Measurements from ENCODE around the gene PRKCB.
"Not testable (repeated sequence)": the region's sequence is repeated elsewhere in the genome, so short reads cannot be mapped to it uniquely, and the experiment has no call there.

The PRKCB gene

GRCh38 chr16:24077966-24078365 lies 242.2 kb downstream of the PRKCB start:
- Mint-ChIP-seq H3K4me3 (no peak overlapping the region), H3K27ac (peak overlapping the region; percentile 60), H3K27me3 (no peaks in the 10 kb centered on the region), H3K4me1 (peaks cover 45% of the 10 kb centered on the region), H3K9me3 (no peaks in the 10 kb centered on the region), H3K36me3 (peaks cover 19% of the 10 kb centered on the region)
- no peak for ATAC-seq

GRCh38 chr16:24085666-24086065 lies 249.9 kb downstream of the PRKCB start:
- ATAC-seq, result no peak
- Mint-ChIP-seq H3K4me3 (no peak overlapping the region), H3K9me3 (peaks cover 6% of the 10 kb centered on the region), H3K4me1 (peaks cover 20% of the 10 kb centered on the region), H3K27ac (peak overlapping the region; percentile 11), H3K36me3 (peaks cover 51% of the 10 kb centered on the region), H3K27me3 (no peaks in the 10 kb centered on the region)

- Mint-ChIP-seq H3K36me3 (peaks cover 74% of the 10 kb centered on the region), H3K27me3 (no peaks in the 10 kb centered on the region), H3K4me3 (no peak overlapping the region), H3K4me1 (peaks cover 20% of the 10 kb centered on the region), H3K27ac (no peak overlapping the region), H3K9me3 (peaks cover 6% of the 10 kb centered on the region)
- ATAC-seq, result no peak
Observed at GRCh38 chr16:24087891-24088410, 252.2 kb downstream of the PRKCB start.

GRCh38 chr16:24088767-24089166 lies 253.0 kb downstream of the PRKCB start:
- no peaks in the 10 kb centered on the region for H3K27me3 Mint-ChIP-seq
- H3K4me1 Mint-ChIP-seq, result peaks cover 16% of the 10 kb centered on the region
- H3K4me3 Mint-ChIP-seq, result no peak overlapping the region
- peak overlapping the region; percentile 8 for H3K27ac Mint-ChIP-seq
- ATAC-seq, result no peak
- H3K36me3 Mint-ChIP-seq, result peaks cover 80% of the 10 kb centered on the region
- H3K9me3 Mint-ChIP-seq, result peaks cover 6% of the 10 kb centered on the region

- peaks cover 88% of the 10 kb centered on the region for H3K36me3 Mint-ChIP-seq
- H3K27me3 Mint-ChIP-seq, result no peaks in the 10 kb centered on the region
- ATAC-seq, result no peak
- peaks cover 6% of the 10 kb centered on the region for H3K9me3 Mint-ChIP-seq
- peaks cover under 1% of the 10 kb centered on the region for H3K4me1 Mint-ChIP-seq
- H3K4me3 Mint-ChIP-seq, result no peak overlapping the region
- H3K27ac Mint-ChIP-seq, result peak overlapping the region; percentile 35
Observed at GRCh38 chr16:24091125-24091524, 255.3 kb downstream of the PRKCB start.

- H3K27ac Mint-ChIP-seq, result peak overlapping the region; percentile 35
- H3K4me3 Mint-ChIP-seq, result no peak overlapping the region
- no peaks in the 10 kb centered on the region for H3K4me1 Mint-ChIP-seq
- ATAC-seq, result no peak
- no peaks in the 10 kb centered on the region for H3K27me3 Mint-ChIP-seq
- peaks cover 90% of the 10 kb centered on the region for H3K36me3 Mint-ChIP-seq
- H3K9me3 Mint-ChIP-seq, result peaks cover 6% of the 10 kb centered on the region
Observed at GRCh38 chr16:24093049-24093448, 257.3 kb downstream of the PRKCB start.

- H3K27ac Mint-ChIP-seq, result peak overlapping the region; percentile 38
- no peak for ATAC-seq
- H3K4me3 Mint-ChIP-seq, result no peak overlapping the region
Observed at GRCh38 chr16:24094660-24095059, 258.9 kb downstream of the PRKCB start.

GRCh38 chr16:24098896-24099295 lies 263.1 kb downstream of the PRKCB start:
- Mint-ChIP-seq H3K36me3 (peaks cover 86% of the 10 kb centered on the region), H3K9me3 (no peaks in the 10 kb centered on the region), H3K4me3 (no peak overlapping the region), H3K27me3 (no peaks in the 10 kb centered on the region), H3K4me1 (no peaks in the 10 kb centered on the region), H3K27ac (peak overlapping the region; percentile 63)
- no peak for ATAC-seq

More at GRCh38 chr16:24094660-24095059, 258.9 kb downstream of the PRKCB start:
- Mint-ChIP-seq H3K4me1 (no peaks in the 10 kb centered on the region), H3K9me3 (peaks cover 6% of the 10 kb centered on the region), H3K36me3 (peaks cover 86% of the 10 kb centered on the region), H3K27me3 (no peaks in the 10 kb centered on the region)

- Mint-ChIP-seq H3K27ac (peak overlapping the region; percentile 63), H3K9me3 (peaks cover 6% of the 10 kb centered on the region), H3K4me1 (no peaks in the 10 kb centered on the region), H3K27me3 (no peaks in the 10 kb centered on the region), H3K4me3 (no peak overlapping the region), H3K36me3 (peaks cover 79% of the 10 kb centered on the region)
- ATAC-seq, result no peak
Observed at GRCh38 chr16:24101431-24101830, 265.6 kb downstream of the PRKCB start.

- no peaks in the 10 kb centered on the region for H3K4me1 Mint-ChIP-seq
- ATAC-seq, result no peak
- H3K27ac Mint-ChIP-seq, result no peak overlapping the region
- peaks cover 80% of the 10 kb centered on the region for H3K36me3 Mint-ChIP-seq
- H3K27me3 Mint-ChIP-seq, result no peaks in the 10 kb centered on the region
- H3K9me3 Mint-ChIP-seq, result peaks cover 6% of the 10 kb centered on the region
- no peak overlapping the region for H3K4me3 Mint-ChIP-seq
Observed at GRCh38 chr16:24102209-24102660, 266.5 kb downstream of the PRKCB start.

GRCh38 chr16:24105471-24105870 lies 269.7 kb downstream of the PRKCB start:
- not testable (repeated sequence) for H3K27ac Mint-ChIP-seq, H3K9me3 Mint-ChIP-seq, ATAC-seq, H3K27me3 Mint-ChIP-seq, H3K4me3 Mint-ChIP-seq, H3K4me1 Mint-ChIP-seq
- H3K36me3 Mint-ChIP-seq, result peaks cover 60% of the 10 kb centered on the region

GRCh38 chr16:24108090-24108489 lies 272.3 kb downstream of the PRKCB start:
- not testable (repeated sequence) for H3K27ac Mint-ChIP-seq, H3K4me1 Mint-ChIP-seq, H3K9me3 Mint-ChIP-seq, H3K4me3 Mint-ChIP-seq, H3K27me3 Mint-ChIP-seq, ATAC-seq
- H3K36me3 Mint-ChIP-seq, result peaks cover 56% of the 10 kb centered on the region

- H3K4me1 Mint-ChIP-seq, result peaks cover 9% of the 10 kb centered on the region
- H3K4me3 Mint-ChIP-seq, result no peak overlapping the region
- peaks cover 6% of the 10 kb centered on the region for H3K9me3 Mint-ChIP-seq
- H3K27ac Mint-ChIP-seq, result no peak overlapping the region
- ATAC-seq, result no peak
- peaks cover 59% of the 10 kb centered on the region for H3K36me3 Mint-ChIP-seq
- H3K27me3 Mint-ChIP-seq, result no peaks in the 10 kb centered on the region
Observed at GRCh38 chr16:24111724-24112302, 276.0 kb downstream of the PRKCB start.

- no peaks in the 10 kb centered on the region for H3K27me3 Mint-ChIP-seq
- peaks cover 54% of the 10 kb centered on the region for H3K36me3 Mint-ChIP-seq
Observed at GRCh38 chr16:24113115-24113745, 277.4 kb downstream of the PRKCB start.

GRCh38 chr16:24114876-24115275 lies 279.1 kb downstream of the PRKCB start:
- Mint-ChIP-seq H3K4me1 (peaks cover 9% of the 10 kb centered on the region), H3K4me3 (no peak overlapping the region), H3K27me3 (no peaks in the 10 kb centered on the region), H3K36me3 (peaks cover 70% of the 10 kb centered on the region), H3K9me3 (peaks cover 6% of the 10 kb centered on the region), H3K27ac (no peak overlapping the region)
- no peak for ATAC-seq

More at GRCh38 chr16:24113115-24113745, 277.4 kb downstream of the PRKCB start:
- H3K9me3 Mint-ChIP-seq, result peaks cover 6% of the 10 kb centered on the region
- H3K4me3 Mint-ChIP-seq, result no peak overlapping the region
- ATAC-seq, result no peak
- peaks cover 9% of the 10 kb centered on the region for H3K4me1 Mint-ChIP-seq
- H3K27ac Mint-ChIP-seq, result peak overlapping the region; percentile 56

All from stimulated activated memory B cell treated with anti-CD40 and anti-IgM and Interleukin-4, amounts not matched to agents 10 μg/mL and 1 μg/mL and 100 μg/mL, for 72 hours (primary cell).